ENCODE measurements around the gene FAM200A. TPM values are rescaled to one million over a fixed set of nuclear protein-coding genes. Genes with fewer than 3 reads are reported as not detected.

FAM200A gene
- polyA plus RNA-seq, 1 donor (not counting 4 experiments of a cell fraction or from before 2014, with no cell fraction given), result 7.6 TPM

- H3K9me1 ChIP-seq (ENCODE audit: control insufficient read depth, extremely low read depth, insufficient read depth, low read length), result no peaks in the 10 kb centered on the region
- no peaks in the 10 kb centered on the region for H4K20me1 ChIP-seq (ENCODE audit: control insufficient read depth, extremely low read depth, insufficient read depth, low read length)
- no peak overlapping the region for H2AFZ ChIP-seq (ENCODE audit: control insufficient read depth, low read length)
- no peak overlapping the region for H3K27ac ChIP-seq (ENCODE audit: control insufficient read depth, insufficient read depth, low read length)
- H3K27me3 ChIP-seq (ENCODE audit: control insufficient read depth, extremely low read depth, insufficient read depth, low read length), result no peaks in the 10 kb centered on the region
- TF ChIP-seq CTCF (optimal IDR thresholded peaks at IDR 0.05 in 1 of 3, IDR thresholded peaks at IDR 0.05 in 1 of 3, conservative IDR thresholded peaks at IDR 0.05 in 1 of 3; ENCODE audit: extremely low read depth in 1 of 3, insufficient read depth in 2 of 3, low read length in 3 of 3) (no peak), EZH2 (IDR thresholded peaks at IDR 0.05; ENCODE audit: low read length) (no peak)
- H3K4me2 ChIP-seq (ENCODE audit: control insufficient read depth, extremely low read depth, insufficient read depth, low read depth, low read length), result no peak overlapping the region
- H3K4me1 ChIP-seq (ENCODE audit: control insufficient read depth, extremely low read depth, insufficient read depth, low read length), result no peaks in the 10 kb centered on the region
- H3K9ac ChIP-seq (ENCODE audit: control insufficient read depth, extremely low read depth, insufficient read depth, low read length), result no peak overlapping the region
- FAIRE-seq (no peak), DNase-seq (ENCODE audit: low read depth, low spot score) (no peak)
- peaks cover 6% of the 10 kb centered on the region for H3K9me3 ChIP-seq (ENCODE audit: control insufficient read depth, low read depth, low read length)
- dilution Hi-C loops (cut with MboI; ENCODE audit: extremely low pct_ligation_motif_present, low sequenced_read_pairs), result no loop called here
- H3K4me3 ChIP-seq (ENCODE audit: control insufficient read depth in 2 of 3, extremely low read depth in 1 of 3, insufficient read depth in 2 of 3, low read depth in 1 of 3, low read length in 3 of 3), result no peak overlapping the region
- H3K79me2 ChIP-seq (ENCODE audit: control insufficient read depth, insufficient read depth, low read length), result no peaks in the 10 kb centered on the region
- H3K36me3 ChIP-seq (ENCODE audit: control insufficient read depth in 2 of 2, extremely low read depth in 1 of 2, insufficient read depth in 2 of 2, low read length in 2 of 2), result no peaks in the 10 kb centered on the region
Observed at GRCh38 chr7:99539213-99539811, 12.6 kb downstream of the FAM200A start.

- no peak overlapping the region for H3K4me2 ChIP-seq (ENCODE audit: control insufficient read depth, extremely low read depth, insufficient read depth, low read depth, low read length)
- no peak overlapping the region for H3K27ac ChIP-seq (ENCODE audit: control insufficient read depth, insufficient read depth, low read length)
- FAIRE-seq (no peak), DNase-seq (ENCODE audit: low read depth, low spot score) (no peak)
- no peak overlapping the region for H3K9ac ChIP-seq (ENCODE audit: control insufficient read depth, extremely low read depth, insufficient read depth, low read length)
- dilution Hi-C loops (cut with MboI; ENCODE audit: extremely low pct_ligation_motif_present, low sequenced_read_pairs), result no loop called here
- peaks cover 13 to 20% of the 10 kb centered on the region in 2 experiments for H3K36me3 ChIP-seq (ENCODE audit: control insufficient read depth in 2 of 2, extremely low read depth in 1 of 2, insufficient read depth in 2 of 2, low read length in 2 of 2)
- no peak overlapping the region for H3K4me3 ChIP-seq (ENCODE audit: control insufficient read depth in 2 of 3, extremely low read depth in 1 of 3, insufficient read depth in 2 of 3, low read depth in 1 of 3, low read length in 3 of 3)
- no peaks in the 10 kb centered on the region for H4K20me1 ChIP-seq (ENCODE audit: control insufficient read depth, extremely low read depth, insufficient read depth, low read length)
- no peaks in the 10 kb centered on the region for H3K9me1 ChIP-seq (ENCODE audit: control insufficient read depth, extremely low read depth, insufficient read depth, low read length)
- no peaks in the 10 kb centered on the region for H3K27me3 ChIP-seq (ENCODE audit: control insufficient read depth, extremely low read depth, insufficient read depth, low read length)
- H3K4me1 ChIP-seq (ENCODE audit: control insufficient read depth, extremely low read depth, insufficient read depth, low read length), result no peaks in the 10 kb centered on the region
- TF ChIP-seq CTCF (optimal IDR thresholded peaks at IDR 0.05 in 1 of 3, IDR thresholded peaks at IDR 0.05 in 1 of 3, conservative IDR thresholded peaks at IDR 0.05 in 1 of 3; ENCODE audit: extremely low read depth in 1 of 3, insufficient read depth in 2 of 3, low read length in 3 of 3), result no peak
- no peak for TF ChIP-seq EZH2 (IDR thresholded peaks at IDR 0.05; ENCODE audit: low read length)
- no peak overlapping the region for H2AFZ ChIP-seq (ENCODE audit: control insufficient read depth, low read length)
- H3K9me3 ChIP-seq (ENCODE audit: control insufficient read depth, low read depth, low read length), result peaks cover 23% of the 10 kb centered on the region
- no peaks in the 10 kb centered on the region for H3K79me2 ChIP-seq (ENCODE audit: control insufficient read depth, insufficient read depth, low read length)
Observed at GRCh38 chr7:99535667-99536066, 16.2 kb downstream of the FAM200A start.
